ENCODE measurements around the gene TEF. TPM values are rescaled to one million over a fixed set of nuclear protein-coding genes. Genes with fewer than 3 reads are reported as not detected.
"Not testable (repeated sequence)": the region's sequence is repeated elsewhere in the genome, so short reads cannot be mapped to it uniquely, and the experiment has no call there.

Gene TEF
- total and polyA plus RNA-seq, 8 donors: 6.7 to 29.1 (median 10.3) TPM

DNA sequence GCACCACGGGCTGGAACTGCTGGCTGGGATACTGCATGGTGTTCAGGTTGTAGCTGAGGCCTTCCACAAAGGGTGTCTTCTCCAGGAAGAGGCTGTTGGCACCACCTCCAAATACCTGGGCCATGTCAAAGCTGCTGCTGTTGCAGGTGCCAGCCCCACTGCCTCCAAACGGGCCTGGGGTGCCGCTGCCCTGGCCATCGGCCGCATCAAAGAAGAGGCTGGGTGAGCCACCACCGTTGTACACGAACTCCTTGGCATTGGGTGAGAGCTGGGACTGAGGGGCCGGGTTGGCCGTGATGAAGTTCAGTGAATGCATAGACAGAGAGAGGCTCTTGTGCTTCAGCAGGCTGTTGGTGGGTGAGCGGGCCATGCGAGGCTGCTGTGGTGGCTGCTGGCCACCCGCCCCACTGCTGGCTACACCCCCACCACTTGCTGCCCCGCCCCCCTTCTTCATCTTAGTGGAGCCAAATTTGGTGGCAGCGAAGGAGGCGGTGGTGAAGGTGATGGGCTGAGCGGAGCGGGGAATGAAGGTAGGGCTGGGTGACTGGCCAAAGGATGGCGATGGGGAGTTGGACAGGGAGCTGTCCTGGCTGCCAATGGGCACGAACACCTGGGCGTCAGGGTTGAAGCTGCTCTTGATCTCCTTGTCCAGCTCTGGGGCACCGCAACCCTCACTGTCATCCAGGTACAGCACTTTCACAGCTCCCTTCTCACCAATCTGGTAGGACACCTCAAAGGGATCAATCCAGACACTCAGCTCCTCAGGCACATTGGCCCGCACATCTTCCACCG is 54.8 kb downstream of the TEF start:
- DNase-seq: no peak
- H3K9me3 ChIP-seq: no peaks in the 10 kb centered on the region
- intact Hi-C loops (cut with DNase I; ENCODE audit: low total_unique reads): no loop called here
- no peak overlapping the region for H3K4me3 ChIP-seq
- peaks cover 31 to 83% (median 57%) of the 10 kb centered on the region in 4 donors for H3K4me1 ChIP-seq
- no peaks in the 10 kb centered on the region for H3K27me3 ChIP-seq
- WGBS, 5 donors: 73 to 87% (median 81%) methylated on average over 21 to 23 of the region's 23 CpGs
- H3K27ac ChIP-seq: peak overlapping the region in 1 of 5 donors; percentile 68
- H3K36me3 ChIP-seq: peaks cover 47 to 85% (median 84%) of the 10 kb centered on the region in 4 donors
- no peak for TF ChIP-seq POLR2A (IDR thresholded peaks at IDR 0.05)
- TF ChIP-seq POLR2AphosphoS5 (IDR thresholded peaks at IDR 0.05): no peak
- TF ChIP-seq CTCF (IDR thresholded peaks at IDR 0.05): no peak
- TF ChIP-seq EP300 (IDR thresholded peaks at IDR 0.05): no peak

GRCh38 chr22:41437198-41437597 is 55.5 kb downstream of the TEF start:
- intact Hi-C loops (cut with DNase I; ENCODE audit: low total_unique reads): no loop called here
- no peak for TF ChIP-seq POLR2A (IDR thresholded peaks at IDR 0.05)
- TF ChIP-seq CTCF (IDR thresholded peaks at IDR 0.05): no peak
- TF ChIP-seq POLR2AphosphoS5 (IDR thresholded peaks at IDR 0.05): no peak
- TF ChIP-seq EP300 (IDR thresholded peaks at IDR 0.05): no peak
- H3K36me3 ChIP-seq: peaks cover 47 to 83% (median 79%) of the 10 kb centered on the region in 4 donors
- H3K4me1 ChIP-seq: peaks cover 35 to 87% (median 60%) of the 10 kb centered on the region in 4 donors
- H3K27ac ChIP-seq: peak overlapping the region in 1 of 5 donors; percentile 18
- H3K4me3 ChIP-seq: no peak overlapping the region
- WGBS, 5 donors: 76 to 89% (median 85%) methylated on average over 3 to 7 of the region's 7 CpGs
- no peak for DNase-seq
- no peaks in the 10 kb centered on the region for H3K27me3 ChIP-seq
- no peaks in the 10 kb centered on the region for H3K9me3 ChIP-seq

DNA sequence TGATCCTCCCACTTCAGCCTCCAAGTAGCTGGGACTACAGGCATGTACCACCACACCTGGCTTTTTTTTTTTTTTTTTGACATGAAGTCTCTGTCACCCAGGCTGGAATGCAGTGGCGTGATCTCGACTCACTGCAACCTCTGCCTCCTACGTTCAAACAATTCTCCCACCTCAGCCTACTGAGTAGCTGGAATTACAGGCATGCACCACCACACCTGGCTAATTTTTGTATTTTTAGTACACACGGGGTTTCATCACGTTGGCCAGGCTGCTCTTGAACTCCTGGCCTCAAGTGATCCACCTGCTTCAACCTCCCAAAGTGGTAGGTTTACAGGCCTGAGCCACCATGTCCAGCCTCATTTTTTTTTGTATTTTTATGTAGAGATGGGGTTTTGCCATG is 58.8 kb downstream of the TEF start:
- DNase-seq; H3K9me3 ChIP-seq; H3K27me3 ChIP-seq; intact Hi-C loops (cut with DNase I; ENCODE audit: low total_unique reads); H3K4me3 ChIP-seq: not testable (repeated sequence)
- Histone ChIP-seq H3K36me3 (peaks cover 24 to 63% (median 59%) of the 10 kb centered on the region in 4 donors), H3K4me1 (peaks cover 38 to 76% (median 57%) of the 10 kb centered on the region in 4 donors), H3K27ac (peak overlapping the region in 2 of 5 donors; percentile 11 to 100)
- WGBS, 5 donors: 77 to 79% (median 79%) methylated on average over 5 of the region's 5 CpGs

- Histone ChIP-seq H3K4me3 (peak overlapping the region in 1 of 4 donors; percentile 9), H3K4me1 (peaks cover 26 to 57% (median 46%) of the 10 kb centered on the region in 4 donors), H3K36me3 (peaks cover 6 to 45% (median 41%) of the 10 kb centered on the region in 4 donors), H3K27me3 (no peaks in the 10 kb centered on the region), H3K9me3 (no peaks in the 10 kb centered on the region), H3K27ac (peak overlapping the region in 4 of 5 donors; percentile 56 to 100 (median 99))
- WGBS, 5 donors: 40 to 71% (median 63%) methylated on average over 2 of the region's 2 CpGs
- no peak for DNase-seq
- intact Hi-C loops (cut with DNase I; ENCODE audit: low total_unique reads): no loop called here
- TF ChIP-seq EP300 (IDR thresholded peaks at IDR 0.05): no peak
Observed at GRCh38 chr22:41442240-41442792, 60.6 kb downstream of the TEF start.

DNA sequence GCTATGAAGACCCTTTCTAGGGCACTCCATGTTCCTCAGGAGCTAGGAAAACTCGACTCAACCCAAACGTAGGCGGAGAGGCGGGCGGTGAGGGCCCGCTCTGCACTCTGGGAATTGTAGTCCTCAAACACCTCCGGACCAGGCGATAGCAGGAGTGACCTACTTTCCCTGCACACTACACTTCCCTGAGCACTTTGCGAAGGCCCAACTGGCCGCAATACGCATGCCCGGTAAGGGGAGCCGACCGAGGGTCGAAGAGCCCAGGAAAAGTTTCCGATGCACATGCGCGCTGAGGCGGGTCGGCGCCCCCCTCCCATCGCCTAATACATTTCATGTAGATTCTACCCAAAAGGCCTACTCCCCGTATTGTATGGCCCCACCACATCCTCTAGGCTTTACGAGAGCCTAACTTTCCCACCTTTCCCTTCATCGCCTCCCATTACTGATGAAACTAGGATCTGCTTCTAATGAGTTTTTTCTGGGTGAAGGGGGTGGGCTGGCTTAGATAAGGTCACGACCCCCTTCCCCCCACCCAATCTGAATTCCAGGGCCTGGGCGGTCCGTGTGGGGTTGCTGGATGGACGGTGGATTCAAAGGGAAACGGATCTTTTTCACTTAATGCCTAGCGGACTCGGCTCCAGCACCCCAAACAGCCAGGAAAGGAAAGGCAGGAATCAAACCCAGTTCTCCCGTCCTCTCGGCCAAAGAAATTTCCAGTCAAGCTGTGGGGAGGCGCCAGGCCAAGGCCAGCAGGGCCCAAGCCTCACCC is 62.8 kb downstream of the TEF start:
- TF ChIP-seq POLR2AphosphoS5 (IDR thresholded peaks at IDR 0.05) (peak; percentile 81 to 94 (median 83)), EP300 (IDR thresholded peaks at IDR 0.05) (no peak), POLR2A (IDR thresholded peaks at IDR 0.05) (peak in 1 of 4 donors; percentile 11)
- WGBS, 5 donors: 0 to 1% (median 1%) methylated on average over 33 to 35 of the region's 35 CpGs
- intact Hi-C loops (cut with DNase I; ENCODE audit: low total_unique reads): no loop called here

More for the DNA sequence above, 62.8 kb downstream of the TEF start:
- H3K9me3 ChIP-seq: no peaks in the 10 kb centered on the region
- peak; percentile 92 to 99 for DNase-seq
- peak overlapping the region; percentile 93 to 100 (median 95) for H3K4me3 ChIP-seq
- peaks cover 16 to 56% (median 45%) of the 10 kb centered on the region in 4 donors for H3K4me1 ChIP-seq
- H3K36me3 ChIP-seq: peaks cover 6 to 29% (median 27%) of the 10 kb centered on the region in 4 donors
- H3K27me3 ChIP-seq: no peaks in the 10 kb centered on the region
- H3K27ac ChIP-seq: peak overlapping the region; percentile 98 to 100 (median 100)
